GM12891 (cell line): ENCODE results near the gene CDX2.

Experiments
- POLR2A ChIP-seq: IDR thresholded peaks from 2 replicates; pipeline ENCODE4 v1.6.1; 2011; ENCODE audit warnings: low read depth, low read length, control low read depth
- POLR2AphosphoS5 ChIP-seq: IDR thresholded peaks from 2 replicates; pipeline ENCODE4 v1.6.1; 2011; ENCODE audit warnings: low read depth, low read length, control low read depth
- SPI1 ChIP-seq: IDR thresholded peaks from 2 replicates; pipeline ENCODE4 v1.6.1; 2011; ENCODE audit warnings: low read depth, low read length, control low read depth
- TAF1 ChIP-seq: IDR thresholded peaks from 2 replicates; pipeline ENCODE4 v1.6.1; 2011; ENCODE audit warnings: low read depth, low read length, control low read depth

DNA sequence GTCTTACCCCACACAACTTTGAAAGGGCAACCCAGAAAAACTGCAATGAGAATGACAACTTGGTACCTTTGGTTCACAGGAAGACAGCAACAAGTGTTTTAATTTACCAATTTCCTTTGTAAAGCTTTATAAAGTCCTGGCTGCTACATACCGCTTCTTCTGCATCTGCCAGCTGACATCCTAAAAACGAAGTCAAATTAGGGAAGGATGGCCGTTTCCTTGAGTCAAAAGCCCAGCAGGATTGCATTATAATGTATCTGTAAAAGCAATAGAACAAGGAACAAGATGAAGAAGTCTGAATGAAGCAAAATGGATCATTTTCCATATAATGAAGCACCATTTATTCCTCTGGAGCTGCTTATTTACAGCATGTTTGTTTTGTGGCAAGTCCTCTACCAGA is 45.2 kb upstream of the CDX2 start:
- TF ChIP-seq TAF1: no peak
- no peak for TF ChIP-seq POLR2A
- no peak for TF ChIP-seq POLR2AphosphoS5
- TF ChIP-seq SPI1: no peak
